HepG2 (cell line): ENCODE results near the gene ZC3H18. TPM values are rescaled to one million over a fixed set of nuclear protein-coding genes. Genes with fewer than 3 reads are reported as not detected.

Source experiments
- ATAC-seq: fragments of 200-7000 bp; cut with Tn5 transposase; 3 replicates; pipeline ENCODE4 v1.9.1; 2020; ENCODE audit warnings: mild to moderate bottlenecking, moderate library complexity
- BruUV-seq: library from RNA; stranded (reverse); fragments of 400-500 nt; replicated peaks from 2 replicates; lab custom pipeline; 2021; lab: Mats Ljungman, UMichigan
- CTCF ChIA-PET: fragments of 300-600 bp; formaldehyde crosslinking; extraction: SDS; loops from one replicate; lab custom pipeline; 2021; ENCODE audit warnings: low total read pairs, inconsistent platforms, low intra/inter-chr PET ratio; lab: Yijun Ruan, JAX
- POLR2A ChIA-PET: fragments of 350-600 bp; sonication (Branson Sonifier 250); formaldehyde crosslinking; loops from one replicate; lab custom pipeline; 2020; ENCODE audit warnings: antibody characterized with exemption, inconsistent platforms; lab: Yijun Ruan, JAX
- DNase-seq: peaks from one replicate; pipeline ENCODE4 v3.0.0-alpha.2; 2015; ENCODE audit warnings: low spot score
- FAIRE-seq: peaks from 3 replicates; lab custom pipeline; 2011; peaks lifted over from hg19 to GRCh38; lab: Jason Lieb, UNC
- H2AFZ ChIP-seq: one replicate; pipeline ENCODE4 v1.6.1; 2011; ENCODE audit warnings: low read length, inconsistent platforms
- H3K27ac ChIP-seq: fragments of 300-600 bp; 3 replicates; pipeline ENCODE4 v1.8.0; 2011; ENCODE audit warnings: mixed run types, mild to moderate bottlenecking, mixed read lengths, low read length, inconsistent platforms; ENCODE audit not compliant: insufficient read depth; ENCODE audit errors: extremely low read length
- H3K27me3 ChIP-seq, 2 experiments: fragments of 200-600 bp in 1 of 2; 2 replicates in 1 of 2; 3 replicates in 1 of 2; pipeline versions ENCODE4 v1.6.0 to v1.8.0; 2011; ENCODE audit warnings: low read length in 2 of 2, mild to moderate bottlenecking in 2 of 2, moderate library complexity in 2 of 2, inconsistent platforms in 1 of 2; ENCODE audit not compliant: insufficient read depth in 2 of 2, control insufficient read depth in 1 of 2
- H3K36me3 ChIP-seq, 2 experiments: fragments of 200-600 bp in 1 of 2; replicated peaks in 1 of 2; 2 replicates in 1 of 2; 3 replicates in 1 of 2; pipeline versions ENCODE4 v1.5.1 to v1.8.0; 2011; ENCODE audit warnings: low read length in 2 of 2, inconsistent platforms in 1 of 2; ENCODE audit not compliant: insufficient read depth in 2 of 2, control insufficient read depth in 1 of 2
- H3K4me1 ChIP-seq: 2 replicates; pipeline ENCODE4 v1.5.1; 2012; ENCODE audit warnings: low read length, inconsistent platforms; ENCODE audit not compliant: insufficient read depth
- H3K4me2 ChIP-seq: 2 replicates; pipeline ENCODE4 v1.6.0; 2011; ENCODE audit warnings: low read depth, low read length, inconsistent platforms
- H3K4me3 ChIP-seq, 3 experiments: fragments of 200-600 bp in 1 of 3; sonication (generic), shearing (Covaris generic) in 1 of 3; replicated peaks in 1 of 3; 2 replicates each; pipeline ENCODE4 v1.5.1; 2011 to 2016; ENCODE audit warnings: low read length in 3 of 3, inconsistent platforms in 2 of 3, low read depth in 2 of 3, mild to moderate bottlenecking in 2 of 3, control low read depth in 1 of 3, mixed read lengths in 1 of 3; ENCODE audit not compliant: insufficient read depth in 1 of 3
- H3K79me2 ChIP-seq: one replicate; pipeline ENCODE4 v1.6.1; 2011; ENCODE audit warnings: low read length, inconsistent platforms; ENCODE audit not compliant: insufficient read depth
- H3K9ac ChIP-seq: 2 replicates; pipeline ENCODE4 v1.6.0; 2011; ENCODE audit warnings: mild to moderate bottlenecking, low read depth, low read length, inconsistent platforms; ENCODE audit not compliant: insufficient read depth
- H3K9me3 ChIP-seq: 2 replicates; pipeline ENCODE4 v1.5.1; 2012; ENCODE audit warnings: mild to moderate bottlenecking, low read length
- H4K20me1 ChIP-seq: 2 replicates; pipeline ENCODE4 v1.6.0; 2011; ENCODE audit warnings: inconsistent platforms, mild to moderate bottlenecking, low read length, moderate library complexity; ENCODE audit not compliant: insufficient read depth
- CEBPB ChIP-seq: IDR thresholded peaks from 2 replicates; pipeline ENCODE4 v1.6.1; 2011; ENCODE audit warnings: low read depth, low read length, improper control_type of control experiment, borderline replicate concordance
- WGBS: methylation state at CpG from one replicate; pipeline ENCODE4 v1.1.6; 2017; ENCODE audit warnings: low lambda C conversion rate; 5-methylcytosine and 5-hydroxymethylcytosine counted together
- in situ Hi-C: cut with HindIII; loops from 2 replicates; pipeline ENCODE4 v1.10.0; 2017; ENCODE audit warnings: low pct_unique_long_range_greater_than_20kb; ENCODE audit not compliant: extremely low pct_ligation_motif_present
- intact Hi-C: fragments of 100-400 bp; cut with micrococcal nuclease; formaldehyde crosslinking; loops from one replicate; pipeline ENCODE4 v1.10.0; 2022; ENCODE audit not compliant: unreplicated experiment
- polyA plus RNA-seq, 8 experiments: library from polyadenylated mRNA; depleted of rRNA in 3 of 8; stranded (reverse) in 7 of 8; unstranded in 1 of 8; fragments of >200 nt; fragmentation: Illumina TruSeq in 4 of 8; extraction: Trizol in 4 of 8; gene quantifications; 2 replicates each; pipeline versions ENCODE4 v1.2.1 to v1.2.3, GENCODE V29; 2011 to 2016; ENCODE audit warnings: low read depth in 4 of 8, missing spikeins in 1 of 8, mixed read lengths in 1 of 8; ENCODE audit not compliant: insufficient read depth in 1 of 8
- total RNA-seq, 5 experiments: library from RNA; depleted of rRNA; stranded (reverse); fragments of >200 nt; fragmentation: Illumina TruSeq; extraction: Trizol; gene quantifications; 2 replicates each; pipeline ENCODE4 v1.2.3, GENCODE V29; 2016; ENCODE audit warnings: low read depth in 1 of 5
- TF ChIP-seq, protein P1 (sequence below), 2 experiments: sonication (generic) in 1 of 2; formaldehyde crosslinking in 1 of 2; IDR thresholded peaks; 2 replicates each; pipeline versions ENCODE4 v1.4.0 to v1.6.1; 2016 to 2020; ENCODE audit warnings: borderline replicate concordance in 1 of 2, low read depth in 1 of 2, mild to moderate bottlenecking in 1 of 2, missing genetic modification reagents in 1 of 2

Gene ZC3H18
- total and polyA plus RNA-seq, 2 of the 13 experiments (the other 11 are each of a cell fraction or from before 2014, with no cell fraction given), result 11.2 to 27.4 TPM

DNA sequence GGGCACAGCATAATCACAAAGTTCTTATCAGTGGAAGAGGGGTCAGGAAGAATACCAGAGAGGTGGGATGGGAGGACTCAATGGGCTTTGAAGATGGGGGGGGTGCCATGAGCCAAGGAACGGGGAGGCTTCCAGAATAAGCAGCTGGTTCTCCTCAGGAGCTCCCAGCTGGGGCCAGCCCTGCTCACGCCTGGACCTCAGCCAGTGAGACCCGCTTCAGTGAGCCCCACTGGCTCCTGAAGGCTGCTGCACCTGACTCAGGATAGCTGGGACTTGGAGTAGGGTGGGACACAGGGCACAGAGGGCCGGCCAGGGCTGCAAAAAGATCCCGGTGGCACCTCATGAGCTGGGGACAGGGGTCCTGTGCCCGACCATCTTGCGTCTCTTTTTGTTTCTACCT, 24.4 kb upstream of the ZC3H18 start:
- no peak for ATAC-seq
- Histone ChIP-seq H3K27ac (no peak overlapping the region), H3K4me1 (peaks cover 16% of the 10 kb centered on the region), H2AFZ (no peak overlapping the region), H3K9ac (no peak overlapping the region), H4K20me1 (no peaks in the 10 kb centered on the region), H3K27me3 (peaks cover 9 to 55% of the 10 kb centered on the region in 2 experiments; a peak in 3 of 5 replicates), H3K79me2 (no peaks in the 10 kb centered on the region), H3K4me3 (no peak overlapping the region), H3K4me2 (no peak overlapping the region), H3K36me3 (no peaks in the 10 kb centered on the region), H3K9me3 (peaks cover 20% of the 10 kb centered on the region)
- in situ Hi-C loops, result no loop called here
- FAIRE-seq, result no peak
- DNase-seq, result no peak
- BruUV-seq, result no TSS peak
- CTCF ChIA-PET, result no interaction called here
- 34% methylated on average over 7 of the region's 7 CpGs for WGBS
- TF ChIP-seq CEBPB, result no peak
- TF ChIP-seq, protein P1, sequence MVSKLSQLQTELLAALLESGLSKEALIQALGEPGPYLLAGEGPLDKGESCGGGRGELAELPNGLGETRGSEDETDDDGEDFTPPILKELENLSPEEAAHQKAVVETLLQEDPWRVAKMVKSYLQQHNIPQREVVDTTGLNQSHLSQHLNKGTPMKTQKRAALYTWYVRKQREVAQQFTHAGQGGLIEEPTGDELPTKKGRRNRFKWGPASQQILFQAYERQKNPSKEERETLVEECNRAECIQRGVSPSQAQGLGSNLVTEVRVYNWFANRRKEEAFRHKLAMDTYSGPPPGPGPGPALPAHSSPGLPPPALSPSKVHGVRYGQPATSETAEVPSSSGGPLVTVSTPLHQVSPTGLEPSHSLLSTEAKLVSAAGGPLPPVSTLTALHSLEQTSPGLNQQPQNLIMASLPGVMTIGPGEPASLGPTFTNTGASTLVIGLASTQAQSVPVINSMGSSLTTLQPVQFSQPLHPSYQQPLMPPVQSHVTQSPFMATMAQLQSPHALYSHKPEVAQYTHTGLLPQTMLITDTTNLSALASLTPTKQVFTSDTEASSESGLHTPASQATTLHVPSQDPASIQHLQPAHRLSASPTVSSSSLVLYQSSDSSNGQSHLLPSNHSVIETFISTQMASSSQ (IDR thresholded peaks at IDR 0.05; ENCODE audit: low read depth), result no peak
- TF ChIP-seq, protein P1 (CRISPR knock-in tag; IDR thresholded peaks at IDR 0.05; ENCODE audit: borderline replicate concordance), result no peak
- POLR2A ChIA-PET, result no interaction called here
- intact Hi-C loops, result no loop called here
